Lung (tissue), 12 donors: ENCODE data around the gene CTNNBL1. TPM values are rescaled to one million over a fixed set of nuclear protein-coding genes. Genes with fewer than 3 reads are reported as not detected.

ENCODE experiments used
- ATAC-seq: fragments of 200-7000 bp; cut with Tn5 transposase; one replicate; pipeline ENCODE4 v1.9.1; 2020; ENCODE audit warnings: moderate number of reproducible peaks; ENCODE audit not compliant: insufficient read depth, low FRiP score
- DNase-seq, 3 donors: peaks; one replicate each; pipeline ENCODE4 v3.0.0-alpha.2; 2013 to 2017
- H3K27ac ChIP-seq, 2 donors: one replicate each; pipeline ENCODE4 v1.5.1; 2013; ENCODE audit warnings: mild to moderate bottlenecking in 2 of 2, moderate library complexity in 2 of 2, control low read depth in 1 of 2, inconsistent platforms in 1 of 2, low read depth in 1 of 2, low read length in 1 of 2
- H3K27me3 ChIP-seq, 3 donors: one replicate each; pipeline ENCODE4 v1.5.1; 2013; ENCODE audit warnings: low read length in 2 of 3; ENCODE audit not compliant: control insufficient read depth in 3 of 3, insufficient read depth in 3 of 3
- H3K36me3 ChIP-seq, 4 donors: one replicate each; pipeline ENCODE4 v1.5.1; 2013; ENCODE audit warnings: low read length in 4 of 4, mild to moderate bottlenecking in 1 of 4, moderate library complexity in 1 of 4; ENCODE audit not compliant: control insufficient read depth in 4 of 4, insufficient read depth in 4 of 4
- H3K4me1 ChIP-seq, 5 donors: one replicate each; pipeline ENCODE4 v1.5.1; 2013; ENCODE audit warnings: low read length in 5 of 5, mild to moderate bottlenecking in 2 of 5, moderate library complexity in 1 of 5; ENCODE audit not compliant: control insufficient read depth in 5 of 5, insufficient read depth in 5 of 5
- H3K4me3 ChIP-seq: one replicate; pipeline ENCODE4 v1.5.1; 2013; ENCODE audit warnings: mild to moderate bottlenecking, control low read depth, moderate library complexity
- H3K9ac ChIP-seq, 2 donors: one replicate each; pipeline ENCODE4 v1.5.1; 2013; ENCODE audit warnings: low read length in 2 of 2, control low read depth in 1 of 2; ENCODE audit not compliant: insufficient read depth in 1 of 2
- H3K9me3 ChIP-seq, 4 donors: one replicate each; pipeline ENCODE4 v1.5.1; 2013; ENCODE audit warnings: low read length in 3 of 4, mild to moderate bottlenecking in 1 of 4, moderate library complexity in 1 of 4; ENCODE audit not compliant: control insufficient read depth in 4 of 4, insufficient read depth in 3 of 4
- CTCF ChIP-seq: IDR thresholded peaks from 2 replicates; pipeline ENCODE4 v1.5.1; 2012; ENCODE audit warnings: mild to moderate bottlenecking; ENCODE audit errors: control extremely low read depth, extremely low read depth
- WGBS, 2 donors: extraction: QIAGEN DNeasy Blood & Tissue Kit; methylation state at CpG; one replicate each; pipeline ENCODE4 v1.1.7; 2013; 5-methylcytosine and 5-hydroxymethylcytosine counted together
- polyA plus RNA-seq, 2 donors: library from polyadenylated mRNA; stranded (reverse); fragments of 200-250 nt; gene quantifications; one replicate each; pipeline ENCODE4 v1.2.1, GENCODE V29; 2013
- total RNA-seq, 2 donors: library from RNA; depleted of rRNA in 1 of 2; stranded (reverse); fragments of >200 nt in 1 of 2; gene quantifications; one replicate each; pipeline ENCODE4 v1.2.1, GENCODE V29; 2014 to 2021
- donor health status: control.
- donor health status: control.
- donor health status: Bipolar disorder and iron deficiency.
- donor health status: healthy.
- donor health status: DM: yes; HTN: yes; CAD: no.

Gene CTNNBL1
- total and polyA plus RNA-seq, 4 donors = 38.9 to 53.1 (median 49.2) TPM

- H3K4me3 ChIP-seq = no peak overlapping the region
- DNase-seq = peak; percentile 19 to 59 (median 31)
- WGBS, 2 donors = 77 to 89% methylated on average over 6 of the region's 6 CpGs
- H3K36me3 ChIP-seq = peaks cover 5 to 31% (median 9%) of the 10 kb centered on the region in 4 donors
- no peaks in the 10 kb centered on the region for H3K27me3 ChIP-seq
- no peak for TF ChIP-seq CTCF
- H3K27ac ChIP-seq = no peak overlapping the region
- no peak overlapping the region for H3K9ac ChIP-seq
- no peak for ATAC-seq
- H3K9me3 ChIP-seq = no peaks in the 10 kb centered on the region
- H3K4me1 ChIP-seq = peaks cover 0 to 23% (median 5%) of the 10 kb centered on the region in 5 donors
These were observed 148.1 kb downstream of the CTNNBL1 start for GRCh38 chr20:37841971-37842370.

- no peaks in the 10 kb centered on the region for H3K9me3 ChIP-seq
- H3K27ac ChIP-seq = peak overlapping the region in 1 of 2 donors; percentile 18
- H3K27me3 ChIP-seq = no peaks in the 10 kb centered on the region
- WGBS, 2 donors = 79 to 85% methylated on average over 10 of the region's 10 CpGs
- no peak overlapping the region for H3K9ac ChIP-seq
- H3K4me1 ChIP-seq = peaks cover 0 to 19% (median 5%) of the 10 kb centered on the region in 5 donors
- TF ChIP-seq CTCF = no peak
- peaks cover 5 to 35% (median 8%) of the 10 kb centered on the region in 4 donors for H3K36me3 ChIP-seq
- DNase-seq (no peak), ATAC-seq (no peak)
- H3K4me3 ChIP-seq = no peak overlapping the region
These were observed 151.4 kb downstream of the CTNNBL1 start for GRCh38 chr20:37845241-37845681.

GRCh38 chr20:37845878-37846277 is 152.0 kb downstream of the CTNNBL1 start:
- ATAC-seq = no peak
- Histone ChIP-seq H3K27me3 (no peaks in the 10 kb centered on the region), H3K4me1 (peaks cover 0 to 20% (median 5%) of the 10 kb centered on the region in 5 donors), H3K27ac (no peak overlapping the region), H3K9ac (no peak overlapping the region), H3K36me3 (peaks cover 5 to 38% (median 6%) of the 10 kb centered on the region in 4 donors), H3K9me3 (no peaks in the 10 kb centered on the region), H3K4me3 (no peak overlapping the region)
- WGBS, 2 donors = 95 to 96% methylated on average over 5 of the region's 5 CpGs
- no peak for DNase-seq
- TF ChIP-seq CTCF = no peak

GRCh38 chr20:37846573-37846972 is 152.7 kb downstream of the CTNNBL1 start:
- H3K36me3 ChIP-seq = peaks cover 5 to 35% (median 6%) of the 10 kb centered on the region in 4 donors
- no peak overlapping the region for H3K27ac ChIP-seq
- peaks cover 0 to 20% (median 5%) of the 10 kb centered on the region in 5 donors for H3K4me1 ChIP-seq
- no peak overlapping the region for H3K4me3 ChIP-seq
- DNase-seq (no peak), ATAC-seq (no peak)
- H3K9ac ChIP-seq = no peak overlapping the region
- no peaks in the 10 kb centered on the region for H3K9me3 ChIP-seq
- H3K27me3 ChIP-seq = no peaks in the 10 kb centered on the region
- 88 to 91% methylated on average over 4 of the region's 4 CpGs for WGBS, 2 donors
- no peak for TF ChIP-seq CTCF
